SK-N-SH (cell line): ENCODE results near the gene MAP4K5. TPM values are rescaled to one million over a fixed set of nuclear protein-coding genes. Genes with fewer than 3 reads are reported as not detected.

Experiments
- CTCF ChIA-PET: fragments of 300-600, 350-600 bp; formaldehyde crosslinking; extraction: SDS; loops from one replicate; lab custom pipeline; 2021; lab: Yijun Ruan, JAX
- POLR2A ChIA-PET: fragments of 350-600 bp; sonication (Branson Sonifier 250); formaldehyde crosslinking; extraction: SDS; loops from one replicate; lab custom pipeline; 2020; ENCODE audit warnings: antibody characterized with exemption, inconsistent platforms; lab: Yijun Ruan, JAX
- DNase-seq: peaks from one replicate; pipeline ENCODE4 v3.0.0; 2012
- H2AFZ ChIP-seq: fragments of 200-600 bp; sonication (generic); 2 replicates; pipeline ENCODE4 v1.8.1; 2016; ENCODE audit warnings: antibody characterized with exemption, mild to moderate bottlenecking, low read depth
- H3F3A ChIP-seq: fragments of 200-600 bp; sonication (generic); replicated peaks from 2 replicates; pipeline ENCODE3; 2016; ENCODE audit warnings: antibody characterized with exemption, mild to moderate bottlenecking; ENCODE audit not compliant: insufficient read depth
- H3K27ac ChIP-seq, 2 experiments: fragments of 200-500 bp in 1 of 2; fragments of 200-600 bp in 1 of 2; sonication (Bioruptor generic) in 1 of 2; sonication (generic), shearing (Covaris generic) in 1 of 2; 2 replicates each; pipeline versions ENCODE4 v1.5.1 to v1.6.1; 2014 to 2016; ENCODE audit warnings: low read depth in 2 of 2, inconsistent platforms in 1 of 2, low read length in 1 of 2, mild to moderate bottlenecking in 1 of 2, mixed read lengths in 1 of 2
- H3K27me3 ChIP-seq: fragments of 200-600 bp; sonication (generic), shearing (Covaris generic); 2 replicates; pipeline ENCODE4 v1.6.1; 2016; ENCODE audit warnings: mixed run types; ENCODE audit not compliant: insufficient read depth
- H3K36me3 ChIP-seq, 2 experiments: fragments of 200-500 bp in 1 of 2; fragments of 200-600 bp in 1 of 2; sonication (Bioruptor generic) in 1 of 2; sonication (generic) in 1 of 2; replicated peaks in 1 of 2; 2 replicates each; pipeline versions ENCODE3 to v1.5.1; 2014 to 2016; ENCODE audit warnings: low read length in 1 of 2, mild to moderate bottlenecking in 1 of 2; ENCODE audit not compliant: insufficient read depth in 2 of 2, control insufficient read depth in 1 of 2
- H3K4me1 ChIP-seq, 2 experiments: fragments of 200-500 bp in 1 of 2; fragments of 200-600 bp in 1 of 2; sonication (Bioruptor generic) in 1 of 2; sonication (generic), shearing (Covaris generic) in 1 of 2; 2 replicates each; pipeline versions ENCODE4 v1.5.1 to v1.6.1; 2014 to 2016; ENCODE audit warnings: low read depth in 1 of 2, low read length in 1 of 2, mixed run types in 1 of 2; ENCODE audit not compliant: insufficient read depth in 2 of 2, control insufficient read depth in 1 of 2
- H3K4me2 ChIP-seq: fragments of 200-600 bp; sonication (generic), shearing (Covaris generic); 2 replicates; pipeline ENCODE4 v1.6.1; 2017; ENCODE audit warnings: mixed run types
- H3K4me3 ChIP-seq, 2 experiments: fragments of 200-500 bp in 1 of 2; fragments of 200-600 bp in 1 of 2; sonication (Bioruptor generic) in 1 of 2; sonication (generic), shearing (Covaris generic) in 1 of 2; 2 replicates each; pipeline versions ENCODE4 v1.5.1 to v1.8.1; 2014 to 2016; ENCODE audit warnings: low read depth in 2 of 2, inconsistent platforms in 1 of 2, low read length in 1 of 2, mild to moderate bottlenecking in 1 of 2, mixed read lengths in 1 of 2, moderate library complexity in 1 of 2
- H3K79me2 ChIP-seq: fragments of 200-600 bp; sonication (generic); 2 replicates; pipeline ENCODE4 v1.8.1; 2017; ENCODE audit warnings: mild to moderate bottlenecking; ENCODE audit not compliant: insufficient read depth
- H3K9ac ChIP-seq: fragments of 200-600 bp; sonication (generic); 2 replicates; pipeline ENCODE4 v1.6.1; 2017; ENCODE audit warnings: mixed run types
- H3K9me2 ChIP-seq: fragments of 200-600 bp; sonication (generic); 2 replicates; pipeline ENCODE4 v1.6.1; 2017; ENCODE audit warnings: mixed run types
- H3K9me3 ChIP-seq: fragments of 200-600 bp; sonication (generic); 2 replicates; pipeline ENCODE4 v1.6.1; 2017; ENCODE audit warnings: mixed run types, mild to moderate bottlenecking, moderate library complexity
- H4K20me1 ChIP-seq: fragments of 200-600 bp; sonication (generic); 2 replicates; pipeline ENCODE4 v1.6.1; 2017; ENCODE audit warnings: mild to moderate bottlenecking, mixed run types; ENCODE audit not compliant: insufficient read depth
- CHD2 ChIP-seq: fragments of 150-350 bp; IDR thresholded peaks from 2 replicates; pipeline ENCODE4 v1.6.1; 2018; ENCODE audit warnings: low read length; ENCODE audit not compliant: partially characterized antibody
- ELF1 ChIP-seq: IDR thresholded peaks from 2 replicates; pipeline ENCODE4 v1.4.0; 2012
- EZH2phosphoT487 ChIP-seq: fragments of 200-600 bp; sonication (generic); IDR thresholded peaks from 2 replicates; pipeline ENCODE4 v1.6.1; 2017; ENCODE audit warnings: low read depth, mixed run types, mild to moderate bottlenecking, antibody characterized with exemption, moderate library complexity, borderline replicate concordance
- FOXJ3 ChIP-seq: sonication (generic); formaldehyde crosslinking; IDR thresholded peaks from 2 replicates; pipeline ENCODE4 v1.5.1; 2020; ENCODE audit warnings: mild to moderate bottlenecking, missing genetic modification reagents
- FOXM1 ChIP-seq: IDR thresholded peaks from 2 replicates; pipeline ENCODE4 v1.4.0; 2012; ENCODE audit warnings: low read depth, mild to moderate bottlenecking
- MXI1 ChIP-seq: IDR thresholded peaks from 2 replicates; pipeline ENCODE4 v1.6.1; 2012; ENCODE audit warnings: mild to moderate bottlenecking, low read depth, low read length, improper control_type of control experiment
- NFIC ChIP-seq: IDR thresholded peaks from 2 replicates; pipeline ENCODE4 v1.4.0; 2012; ENCODE audit warnings: borderline replicate concordance
- NRF1 ChIP-seq: IDR thresholded peaks from 2 replicates; pipeline ENCODE4 v1.6.1; 2012; ENCODE audit warnings: low read depth, mild to moderate bottlenecking, low read length
- POLR2AphosphoS5 ChIP-seq: IDR thresholded peaks from 2 replicates; pipeline ENCODE4 v1.6.1; 2012; ENCODE audit warnings: low read depth, low read length
- RAD21 ChIP-seq: IDR thresholded peaks from 2 replicates; pipeline ENCODE4 v1.6.1; 2012; ENCODE audit warnings: mild to moderate bottlenecking, low read length
- TCF12 ChIP-seq: IDR thresholded peaks from 2 replicates; pipeline ENCODE4 v1.4.0; 2012
- TEAD4 ChIP-seq: IDR thresholded peaks from 2 replicates; pipeline ENCODE4 v1.4.0; 2012; ENCODE audit warnings: mild to moderate bottlenecking, borderline replicate concordance; ENCODE audit not compliant: insufficient read depth
- YY1 ChIP-seq: IDR thresholded peaks from 2 replicates; pipeline ENCODE4 v1.4.0; 2012; ENCODE audit warnings: low read depth, mild to moderate bottlenecking
- ZBTB33 ChIP-seq: IDR thresholded peaks from 2 replicates; pipeline ENCODE4 v1.4.0; 2012; ENCODE audit warnings: low read depth, borderline replicate concordance
- WGBS: methylation state at CpG from one replicate; pipeline ENCODE4 v1.1.6; 2017; ENCODE audit warnings: low lambda C conversion rate; 5-methylcytosine and 5-hydroxymethylcytosine counted together
- polyA plus RNA-seq, 3 experiments: library from polyadenylated mRNA; depleted of rRNA; stranded (reverse); fragments of >200 nt; gene quantifications; 2 replicates each; pipeline ENCODE4 v1.2.3, GENCODE V29; 2012
- TF ChIP-seq, protein P1 (sequence below): fragments of 200-600 bp; sonication (generic); IDR thresholded peaks from 2 replicates; pipeline ENCODE4 v1.6.1; 2017; ENCODE audit warnings: antibody characterized with exemption, mild to moderate bottlenecking, moderate library complexity
- TF ChIP-seq, protein P2 (sequence below): fragments of 150-350 bp; IDR thresholded peaks from 2 replicates; pipeline ENCODE4 v1.6.1; 2017; ENCODE audit warnings: antibody characterized with exemption, low read length, low read depth, borderline replicate concordance

MAP4K5 gene
- polyA plus RNA-seq, 1 of the 3 experiments (the other 2 are of a cell fraction) = 31.8 TPM

GRCh38 chr14:50524060-50524459, 8.3 kb downstream of the MAP4K5 start:
- H3K79me2 ChIP-seq = peaks cover 98% of the 10 kb centered on the region
- H3K36me3 ChIP-seq = peaks cover 0 to 24% of the 10 kb centered on the region in 2 experiments
- peaks cover 53% of the 10 kb centered on the region for H3F3A ChIP-seq
- peaks cover 71% of the 10 kb centered on the region for H4K20me1 ChIP-seq
- no peaks in the 10 kb centered on the region for H3K9me3 ChIP-seq
- ChIA-PET POLR2A (no interaction called here), CTCF (interaction anchor here (0.6 to 0.8 kb wide), 2 partner anchors 11 to 17 kb away, joined by 3 to 4 read pairs; no protein-coding TSS in a partner anchor)
- H3K4me1 ChIP-seq = peaks cover 9 to 42% of the 10 kb centered on the region in 2 experiments
- H3K4me2 ChIP-seq = peak overlapping the region; percentile 37; the same call in 1 of the 2 replicates
- no peak for TF ChIP-seq POLR2AphosphoS5
- TF ChIP-seq TCF12 = no peak
- no peak for TF ChIP-seq TEAD4
- TF ChIP-seq, protein P1, sequence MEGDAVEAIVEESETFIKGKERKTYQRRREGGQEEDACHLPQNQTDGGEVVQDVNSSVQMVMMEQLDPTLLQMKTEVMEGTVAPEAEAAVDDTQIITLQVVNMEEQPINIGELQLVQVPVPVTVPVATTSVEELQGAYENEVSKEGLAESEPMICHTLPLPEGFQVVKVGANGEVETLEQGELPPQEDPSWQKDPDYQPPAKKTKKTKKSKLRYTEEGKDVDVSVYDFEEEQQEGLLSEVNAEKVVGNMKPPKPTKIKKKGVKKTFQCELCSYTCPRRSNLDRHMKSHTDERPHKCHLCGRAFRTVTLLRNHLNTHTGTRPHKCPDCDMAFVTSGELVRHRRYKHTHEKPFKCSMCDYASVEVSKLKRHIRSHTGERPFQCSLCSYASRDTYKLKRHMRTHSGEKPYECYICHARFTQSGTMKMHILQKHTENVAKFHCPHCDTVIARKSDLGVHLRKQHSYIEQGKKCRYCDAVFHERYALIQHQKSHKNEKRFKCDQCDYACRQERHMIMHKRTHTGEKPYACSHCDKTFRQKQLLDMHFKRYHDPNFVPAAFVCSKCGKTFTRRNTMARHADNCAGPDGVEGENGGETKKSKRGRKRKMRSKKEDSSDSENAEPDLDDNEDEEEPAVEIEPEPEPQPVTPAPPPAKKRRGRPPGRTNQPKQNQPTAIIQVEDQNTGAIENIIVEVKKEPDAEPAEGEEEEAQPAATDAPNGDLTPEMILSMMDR = no peak
- TF ChIP-seq FOXJ3 (CRISPR knock-in tag) = no peak
- TF ChIP-seq FOXM1 = no peak
- no peak for TF ChIP-seq MXI1
- TF ChIP-seq EZH2phosphoT487 = no peak
- no peak for TF ChIP-seq NRF1
- TF ChIP-seq YY1 = no peak
- no peak for TF ChIP-seq CHD2
- no peak for TF ChIP-seq ZBTB33
- no peak for TF ChIP-seq RAD21
- no peak for TF ChIP-seq ELF1
- TF ChIP-seq, protein P2, sequence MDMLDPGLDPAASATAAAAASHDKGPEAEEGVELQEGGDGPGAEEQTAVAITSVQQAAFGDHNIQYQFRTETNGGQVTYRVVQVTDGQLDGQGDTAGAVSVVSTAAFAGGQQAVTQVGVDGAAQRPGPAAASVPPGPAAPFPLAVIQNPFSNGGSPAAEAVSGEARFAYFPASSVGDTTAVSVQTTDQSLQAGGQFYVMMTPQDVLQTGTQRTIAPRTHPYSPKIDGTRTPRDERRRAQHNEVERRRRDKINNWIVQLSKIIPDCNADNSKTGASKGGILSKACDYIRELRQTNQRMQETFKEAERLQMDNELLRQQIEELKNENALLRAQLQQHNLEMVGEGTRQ = no peak
- no peak for TF ChIP-seq NFIC
- no peak overlapping the region for H3K4me3 ChIP-seq
- H3K9ac ChIP-seq = no peak overlapping the region
- WGBS = 96% methylated on average over 2 of the region's 2 CpGs
- no peak for DNase-seq
- peak overlapping the region in 1 of 2 experiments; percentile 95; a peak in 2 of 4 replicates for H3K27ac ChIP-seq
- no peaks in the 10 kb centered on the region for H3K27me3 ChIP-seq
- no peaks in the 10 kb centered on the region for H3K9me2 ChIP-seq
- H2AFZ ChIP-seq = no peak overlapping the region
